ENCODE data around the gene SMYD4. TPM values are rescaled to one million over a fixed set of nuclear protein-coding genes. Genes with fewer than 3 reads are reported as not detected.
A peak's percentile ranks its signal among the peaks of the same experiment; 100 is the strongest.

Gene SMYD4
- total and polyA plus RNA-seq, 2 experiments from 2014 or later = 8.5 to 11.4 TPM

DNA sequence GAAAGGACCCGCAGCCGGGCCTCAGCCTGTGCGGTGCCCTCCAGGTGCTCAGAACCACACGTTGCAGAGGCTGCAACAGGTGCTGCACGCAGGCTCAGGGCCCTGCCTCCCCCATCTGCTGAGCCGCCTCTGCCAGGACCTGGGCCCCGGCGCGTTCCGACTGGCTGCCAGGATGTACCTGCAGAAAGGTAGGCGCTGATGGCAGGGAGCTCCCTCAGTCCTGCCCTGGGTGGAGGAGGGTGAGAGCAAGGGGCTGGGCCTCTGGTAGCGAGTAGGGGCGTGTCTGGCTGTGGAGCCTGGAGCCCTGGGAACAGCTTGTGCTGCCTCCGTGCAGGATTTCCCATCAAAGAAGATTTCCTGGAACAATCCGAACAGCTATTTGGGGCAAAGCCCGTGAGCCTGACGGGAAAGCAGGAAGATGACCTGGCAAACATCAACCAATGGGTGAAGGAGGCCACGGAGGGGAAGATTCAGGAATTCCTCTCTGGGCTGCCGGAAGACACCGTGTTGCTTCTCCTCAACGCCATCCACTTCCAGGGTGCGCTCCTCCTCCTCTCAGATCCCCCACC is 82.6 kb downstream of the SMYD4 start:
- H3K4me3 ChIP-seq = no peak overlapping the region
- H3K79me2 ChIP-seq = peaks cover 2% of the 10 kb centered on the region
- no peaks in the 10 kb centered on the region for H3K9me3 ChIP-seq (ENCODE audit: low read depth)
- peak overlapping the region; percentile 88 for H3K27ac ChIP-seq
- no peaks in the 10 kb centered on the region for H3K9me2 ChIP-seq (replicated peaks; ENCODE audit: insufficient read depth)
- H3K4me2 ChIP-seq = peak overlapping the region; percentile 29
- DNase-seq (ENCODE audit: low spot score) = peak; percentile 82
- no peak for TF ChIP-seq EZH2phosphoT487 (IDR thresholded peaks at IDR 0.05; ENCODE audit: low read depth, severe bottlenecking, unreplicated experiment)
- no peak for TF ChIP-seq EZH2 (IDR thresholded peaks at IDR 0.05; ENCODE audit: borderline replicate concordance)
- no peak for TF ChIP-seq CTCF (IDR thresholded peaks at IDR 0.05; ENCODE audit: poor library complexity)
- WGBS (ENCODE audit: low lambda C conversion rate, missing lambda C conversion rate) = 82% methylated on average over 22 of the region's 22 CpGs
- no peaks in the 10 kb centered on the region for H4K20me1 ChIP-seq (ENCODE audit: insufficient read depth, poor library complexity, severe bottlenecking)
- H2AFZ ChIP-seq = no peak overlapping the region
- no peaks in the 10 kb centered on the region for H3K36me3 ChIP-seq (replicated peaks; ENCODE audit: insufficient read depth, low read depth)
- H3K4me1 ChIP-seq (ENCODE audit: insufficient read depth) = peaks cover 19% of the 10 kb centered on the region
- no peaks in the 10 kb centered on the region for H3K27me3 ChIP-seq

- Histone ChIP-seq H3K27me3 (no peaks in the 10 kb centered on the region), H3K4me1 (ENCODE audit: insufficient read depth) (peaks cover 20% of the 10 kb centered on the region), H3K4me3 (no peak overlapping the region), H3K79me2 (peaks cover 2% of the 10 kb centered on the region), H4K20me1 (ENCODE audit: insufficient read depth, poor library complexity, severe bottlenecking) (no peaks in the 10 kb centered on the region), H3K9me2 (replicated peaks; ENCODE audit: insufficient read depth) (no peaks in the 10 kb centered on the region), H3K4me2 (no peak overlapping the region), H2AFZ (no peak overlapping the region), H3K9me3 (ENCODE audit: low read depth) (no peaks in the 10 kb centered on the region), H3K27ac (no peak overlapping the region), H3K36me3 (replicated peaks; ENCODE audit: insufficient read depth, low read depth) (no peaks in the 10 kb centered on the region)
- DNase-seq (ENCODE audit: low spot score) = no peak
- WGBS (ENCODE audit: low lambda C conversion rate, missing lambda C conversion rate) = 95% methylated on average over 11 of the region's 12 CpGs
- TF ChIP-seq EZH2phosphoT487 (IDR thresholded peaks at IDR 0.05; ENCODE audit: low read depth, severe bottlenecking, unreplicated experiment) = no peak
- TF ChIP-seq EZH2 (IDR thresholded peaks at IDR 0.05; ENCODE audit: borderline replicate concordance) = no peak
- TF ChIP-seq CTCF (IDR thresholded peaks at IDR 0.05; ENCODE audit: poor library complexity) = no peak
Observed at GRCh38 chr17:1745513-1746020, 84.1 kb downstream of the SMYD4 start.

DNA sequence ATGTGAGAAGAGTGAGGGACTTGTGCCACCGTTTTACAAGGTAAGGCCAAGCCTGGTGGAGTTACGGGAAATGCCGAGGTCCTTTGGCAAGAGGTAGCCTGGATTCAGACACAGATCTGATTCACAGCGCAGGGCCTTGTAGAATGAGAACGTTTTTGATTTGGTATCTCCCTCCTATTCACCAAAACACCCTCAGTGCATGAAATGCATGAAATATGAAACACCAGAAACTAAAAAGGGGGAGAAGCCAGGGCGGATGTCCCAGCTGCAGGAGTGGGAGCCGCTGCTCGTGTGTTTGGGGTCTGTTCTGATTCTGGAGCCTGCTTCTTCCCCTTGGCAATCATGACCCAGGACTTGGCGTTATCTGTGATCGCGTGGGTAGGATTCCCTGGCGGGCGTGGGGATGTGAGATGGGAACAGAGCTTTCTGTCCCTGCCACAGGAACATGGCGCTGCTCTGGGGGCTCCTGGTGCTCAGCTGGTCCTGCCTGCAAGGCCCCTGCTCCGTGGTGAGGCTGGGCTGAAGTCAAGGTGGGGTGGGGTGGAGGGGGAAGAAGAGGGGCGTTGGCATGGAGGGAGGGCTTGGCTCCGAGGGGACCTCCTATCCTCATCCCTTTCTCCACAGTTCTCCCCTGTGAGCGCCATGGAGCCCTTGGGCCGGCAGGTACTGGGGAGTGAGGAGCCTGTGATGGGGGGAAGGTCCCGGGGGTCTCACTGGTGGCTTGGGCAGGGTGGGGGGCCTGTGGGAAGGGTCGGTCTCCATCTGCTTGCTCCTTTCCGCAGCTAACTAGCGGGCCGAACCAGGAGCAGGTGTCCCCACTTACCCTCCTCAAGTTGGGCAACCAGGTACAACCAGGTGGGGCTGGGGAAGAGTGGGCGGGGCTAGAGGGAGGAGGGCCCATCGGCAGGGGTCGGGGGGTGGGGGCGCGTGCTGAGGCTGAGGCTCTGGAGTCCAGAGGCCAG is 84.9 kb downstream of the SMYD4 start:
- DNase-seq (ENCODE audit: low spot score) = no peak
- Histone ChIP-seq H3K9me2 (replicated peaks; ENCODE audit: insufficient read depth) (no peaks in the 10 kb centered on the region), H3K4me1 (ENCODE audit: insufficient read depth) (peaks cover 20% of the 10 kb centered on the region), H2AFZ (no peak overlapping the region), H3K4me2 (peak overlapping the region; percentile 29), H3K36me3 (replicated peaks; ENCODE audit: insufficient read depth, low read depth) (no peaks in the 10 kb centered on the region), H4K20me1 (ENCODE audit: insufficient read depth, poor library complexity, severe bottlenecking) (no peaks in the 10 kb centered on the region), H3K9me3 (ENCODE audit: low read depth) (no peaks in the 10 kb centered on the region), H3K27me3 (no peaks in the 10 kb centered on the region), H3K27ac (peak overlapping the region; percentile 27), H3K79me2 (peaks cover 2% of the 10 kb centered on the region), H3K4me3 (no peak overlapping the region)
- WGBS (ENCODE audit: low lambda C conversion rate, missing lambda C conversion rate) = 82% methylated on average over 22 of the region's 29 CpGs
- TF ChIP-seq CTCF (IDR thresholded peaks at IDR 0.05; ENCODE audit: poor library complexity) = no peak
- TF ChIP-seq EZH2 (IDR thresholded peaks at IDR 0.05; ENCODE audit: borderline replicate concordance) = no peak
- no peak for TF ChIP-seq EZH2phosphoT487 (IDR thresholded peaks at IDR 0.05; ENCODE audit: low read depth, severe bottlenecking, unreplicated experiment)

Data from hepatocyte (in vitro differentiated cells).